ENCODE data around the gene AOPEP. TPM values are rescaled to one million over a fixed set of nuclear protein-coding genes. Genes with fewer than 3 reads are reported as not detected.

The AOPEP gene
- polyA plus RNA-seq, 1 experiment, result 40.0 TPM

- no peak overlapping the region for H3K27ac ChIP-seq (ENCODE audit: low read depth, low read length)
- no peak overlapping the region for H3K4me3 ChIP-seq (ENCODE audit: low read depth, low read length)
- H3K27me3 ChIP-seq (ENCODE audit: control insufficient read depth, insufficient read depth, low read length), result no peaks in the 10 kb centered on the region
- TF ChIP-seq CTCF (IDR thresholded peaks at IDR 0.05; ENCODE audit: low read depth, low read length), result no peak
- no peaks in the 10 kb centered on the region; the same call in 1 of the 2 replicates for H3K9me3 ChIP-seq (ENCODE audit: control insufficient read depth, insufficient read depth, low read length)
- CTCF ChIA-PET, result interaction anchor here (0.9 kb wide), 1 partner anchor 150 kb away, joined by 3 read pairs; no protein-coding TSS in a partner anchor
- POLR2A ChIA-PET, result interaction anchor here (1.6 kb wide), 1 partner anchor 10 kb away, joined by 3 read pairs; no protein-coding TSS in a partner anchor
- DNase-seq (ENCODE audit: low read depth, low spot score), result no peak
Observed at GRCh38 chr9:94932652-94933510, 206.4 kb downstream of the AOPEP start.

GRCh38 chr9:94933511-94933828, 207.0 kb downstream of the AOPEP start:
- Histone ChIP-seq H3K27ac (ENCODE audit: low read depth, low read length) (no peak overlapping the region), H3K9me3 (ENCODE audit: control insufficient read depth, insufficient read depth, low read length) (no peaks in the 10 kb centered on the region; the same call in 1 of the 2 replicates), H3K4me3 (ENCODE audit: low read depth, low read length) (no peak overlapping the region), H3K27me3 (ENCODE audit: control insufficient read depth, insufficient read depth, low read length) (no peaks in the 10 kb centered on the region)
- no peak for TF ChIP-seq CTCF (IDR thresholded peaks at IDR 0.05; ENCODE audit: low read depth, low read length)
- no peak for DNase-seq (ENCODE audit: low read depth, low spot score)
- POLR2A ChIA-PET, result interaction anchor here (1.6 kb wide), 1 partner anchor 11 kb away, joined by 3 read pairs; no protein-coding TSS in a partner anchor
- CTCF ChIA-PET, result interaction anchor here (0.7 to 1.3 kb wide), 3 partner anchors 151 to 1673 kb away, joined by 3 to 6 read pairs (median 4); no protein-coding TSS in a partner anchor

GRCh38 chr9:94934816-94935328, 208.4 kb downstream of the AOPEP start:
- Histone ChIP-seq H3K9me3 (ENCODE audit: control insufficient read depth, insufficient read depth, low read length) (no peaks in the 10 kb centered on the region), H3K27me3 (ENCODE audit: control insufficient read depth, insufficient read depth, low read length) (no peaks in the 10 kb centered on the region), H3K27ac (ENCODE audit: low read depth, low read length) (no peak overlapping the region), H3K4me3 (ENCODE audit: low read depth, low read length) (no peak overlapping the region)
- ChIA-PET POLR2A (no interaction called here), CTCF (interaction anchor here (1.3 kb wide), 1 partner anchor 253 kb away, joined by 4 read pairs; no protein-coding TSS in a partner anchor)
- DNase-seq (ENCODE audit: low read depth, low spot score), result no peak
- TF ChIP-seq CTCF (IDR thresholded peaks at IDR 0.05; ENCODE audit: low read depth, low read length), result no peak

GRCh38 chr9:94935396-94935795, 208.9 kb downstream of the AOPEP start:
- DNase-seq (ENCODE audit: low read depth, low spot score), result no peak
- no peak for TF ChIP-seq CTCF (IDR thresholded peaks at IDR 0.05; ENCODE audit: low read depth, low read length)
- no peak overlapping the region for H3K4me3 ChIP-seq (ENCODE audit: low read depth, low read length)
- H3K27ac ChIP-seq (ENCODE audit: low read depth, low read length), result no peak overlapping the region
- no peaks in the 10 kb centered on the region for H3K9me3 ChIP-seq (ENCODE audit: control insufficient read depth, insufficient read depth, low read length)
- POLR2A ChIA-PET, result interaction anchor here (1.4 kb wide), 1 partner anchor 122 kb away, joined by 4 read pairs; no protein-coding TSS in a partner anchor
- CTCF ChIA-PET, result no interaction called here
- no peaks in the 10 kb centered on the region for H3K27me3 ChIP-seq (ENCODE audit: control insufficient read depth, insufficient read depth, low read length)

GRCh38 chr9:94936419-94936818, 209.9 kb downstream of the AOPEP start:
- no peak overlapping the region for H3K4me3 ChIP-seq (ENCODE audit: low read depth, low read length)
- H3K27me3 ChIP-seq (ENCODE audit: control insufficient read depth, insufficient read depth, low read length), result no peaks in the 10 kb centered on the region
- DNase-seq (ENCODE audit: low read depth, low spot score), result peak; percentile 30
- TF ChIP-seq CTCF (IDR thresholded peaks at IDR 0.05; ENCODE audit: low read depth, low read length), result no peak
- ChIA-PET POLR2A (interaction anchor here (1.4 to 1.8 kb wide), 2 partner anchors 14 to 121 kb away, joined by 4 to 6 read pairs; no protein-coding TSS in a partner anchor), CTCF (interaction anchor here (1.0 kb wide), 1 partner anchor 70 kb away, joined by 3 read pairs; no protein-coding TSS in a partner anchor)
- peak overlapping the region; percentile 83 for H3K27ac ChIP-seq (ENCODE audit: low read depth, low read length)
- H3K9me3 ChIP-seq (ENCODE audit: control insufficient read depth, insufficient read depth, low read length), result no peaks in the 10 kb centered on the region
